Aorta (tissue), 5 donors: ENCODE results near the gene SLC35F3. TPM values are rescaled to one million over a fixed set of nuclear protein-coding genes. Genes with fewer than 3 reads are reported as not detected.

ENCODE experiments used
- ATAC-seq: fragments of 200-7000 bp; cut with Tn5 transposase; one replicate; pipeline ENCODE4 v1.9.1; 2022; ENCODE audit warnings: moderate library complexity; ENCODE audit not compliant: low FRiP score
- DNase-seq, 2 donors: peaks; one replicate each; pipeline ENCODE4 v3.0.0-alpha.2; 2020
- H3K27ac ChIP-seq, 2 donors: one replicate each; pipeline ENCODE4 v1.5.1; 2013; ENCODE audit warnings: low read length in 2 of 2, mild to moderate bottlenecking in 2 of 2, moderate library complexity in 2 of 2, control low read depth in 1 of 2, inconsistent platforms in 1 of 2, low read depth in 1 of 2
- H3K27me3 ChIP-seq, 2 donors: one replicate each; pipeline ENCODE4 v1.6.1; 2013; ENCODE audit warnings: control low read depth in 1 of 2, low read length in 1 of 2, mild to moderate bottlenecking in 1 of 2, moderate library complexity in 1 of 2; ENCODE audit not compliant: insufficient read depth in 2 of 2, control insufficient read depth in 1 of 2
- H3K36me3 ChIP-seq, 2 donors: one replicate each; pipeline ENCODE4 v1.6.1; 2013; ENCODE audit warnings: control low read depth in 1 of 2, low read length in 1 of 2, mild to moderate bottlenecking in 1 of 2; ENCODE audit not compliant: insufficient read depth in 2 of 2, control insufficient read depth in 1 of 2
- H3K4me1 ChIP-seq, 2 donors: one replicate each; pipeline ENCODE4 v1.6.1; 2013; ENCODE audit warnings: low read length in 2 of 2, control low read depth in 1 of 2, mild to moderate bottlenecking in 1 of 2, moderate library complexity in 1 of 2; ENCODE audit not compliant: insufficient read depth in 2 of 2, control insufficient read depth in 1 of 2
- H3K4me3 ChIP-seq, 2 donors: one replicate each; pipeline ENCODE4 v1.5.1; 2013; ENCODE audit warnings: low read length in 2 of 2, control low read depth in 1 of 2, mild to moderate bottlenecking in 1 of 2
- H3K9me3 ChIP-seq: one replicate; pipeline ENCODE4 v1.6.1; 2013; ENCODE audit warnings: mild to moderate bottlenecking, low read length; ENCODE audit not compliant: control insufficient read depth
- WGBS, 2 donors: extraction: QIAGEN DNeasy Blood & Tissue Kit; methylation state at CpG; one replicate each; pipeline ENCODE4 v1.1.7; 2013; 5-methylcytosine and 5-hydroxymethylcytosine counted together
- intact Hi-C, 2 donors: fragments of 100-400 bp; cut with DNase I; formaldehyde crosslinking; loops; one replicate each; pipeline versions ENCODE4 v1.14.2 to v1.15.0; 2022
- polyA plus RNA-seq, 2 donors: library from polyadenylated mRNA; stranded (reverse); fragments of 200-250 nt; gene quantifications; one replicate each; pipeline ENCODE4 v1.2.3, GENCODE V29; 2013
- total RNA-seq, 2 donors: library from RNA; stranded (reverse); fragmentation: NEBNext Ultra II Directional; extraction: Animal tissue kit (Norgen Biotek cat#: 25700); gene quantifications; one replicate each; pipeline ENCODE4 v1.2.1, GENCODE V29; 2021
- donor health status: healthy with polysubstance abuse.
- donor health status: Bipolar disorder and iron deficiency.
- donor health status: DM: no; HTN: no; CAD: no.
- donor health status: DM: no; HTN: no; CAD: no.
- donor health status: DM: yes; HTN: yes; CAD: no.

SLC35F3 gene
- total and polyA plus RNA-seq, 4 donors = 0.12 TPM; not detected in 3

- ATAC-seq (no peak), DNase-seq (no peak)
- 92 to 93% methylated on average over 4 of the region's 4 CpGs for WGBS, 2 donors
- Histone ChIP-seq H3K27me3 (peaks cover 0 to 3% of the 10 kb centered on the region in 2 donors), H3K9me3 (no peaks in the 10 kb centered on the region), H3K4me1 (no peaks in the 10 kb centered on the region), H3K4me3 (no peak overlapping the region), H3K27ac (no peak overlapping the region), H3K36me3 (no peaks in the 10 kb centered on the region)
- intact Hi-C loops = no loop called here
These were observed 312.9 kb downstream of the SLC35F3 start for GRCh38 chr1:234217316-234217840.

GRCh38 chr1:234218078-234218477, 313.6 kb downstream of the SLC35F3 start:
- Histone ChIP-seq H3K4me3 (no peak overlapping the region), H3K4me1 (no peaks in the 10 kb centered on the region), H3K27me3 (peaks cover 0 to 3% of the 10 kb centered on the region in 2 donors), H3K9me3 (no peaks in the 10 kb centered on the region), H3K27ac (no peak overlapping the region), H3K36me3 (no peaks in the 10 kb centered on the region)
- ATAC-seq = no peak
- 94 to 97% methylated on average over 3 of the region's 3 CpGs for WGBS, 2 donors
- intact Hi-C loops = no loop called here
- DNase-seq = no peak

- 82 to 88% methylated on average over 9 of the region's 9 CpGs for WGBS, 2 donors
- ATAC-seq = no peak
- Histone ChIP-seq H3K4me1 (no peaks in the 10 kb centered on the region), H3K4me3 (no peak overlapping the region), H3K9me3 (no peaks in the 10 kb centered on the region), H3K27me3 (peaks cover 0 to 3% of the 10 kb centered on the region in 2 donors), H3K36me3 (no peaks in the 10 kb centered on the region), H3K27ac (no peak overlapping the region)
- intact Hi-C loops = no loop called here
- DNase-seq = no peak
These were observed 315.2 kb downstream of the SLC35F3 start for GRCh38 chr1:234219711-234220110.

- WGBS, 2 donors = 90 to 94% methylated on average over 2 of the region's 2 CpGs
- Histone ChIP-seq H3K9me3 (no peaks in the 10 kb centered on the region), H3K27me3 (peaks cover 0 to 3% of the 10 kb centered on the region in 2 donors), H3K4me3 (no peak overlapping the region), H3K27ac (no peak overlapping the region), H3K4me1 (no peaks in the 10 kb centered on the region), H3K36me3 (no peaks in the 10 kb centered on the region)
- DNase-seq = no peak
- no peak for ATAC-seq
- intact Hi-C loops = no loop called here
These were observed 317.1 kb downstream of the SLC35F3 start for GRCh38 chr1:234221601-234222000.

- Histone ChIP-seq H3K27ac (no peak overlapping the region), H3K9me3 (no peaks in the 10 kb centered on the region), H3K4me3 (no peak overlapping the region), H3K36me3 (no peaks in the 10 kb centered on the region), H3K27me3 (no peaks in the 10 kb centered on the region), H3K4me1 (no peaks in the 10 kb centered on the region)
- intact Hi-C loops = no loop called here
- no peak for ATAC-seq
- WGBS, 2 donors = 76 to 78% methylated on average over 6 of the region's 6 CpGs
- DNase-seq = no peak
These were observed 318.2 kb downstream of the SLC35F3 start for GRCh38 chr1:234222561-234223280.

GRCh38 chr1:234226113-234226818, 321.8 kb downstream of the SLC35F3 start:
- intact Hi-C loops = no loop called here
- no peak overlapping the region for H3K27ac ChIP-seq
- H3K36me3 ChIP-seq = no peaks in the 10 kb centered on the region
- no peaks in the 10 kb centered on the region for H3K4me1 ChIP-seq
- no peak overlapping the region for H3K4me3 ChIP-seq
- 60 to 66% methylated on average over 5 of the region's 5 CpGs for WGBS, 2 donors
- no peak for ATAC-seq
- no peak for DNase-seq
- H3K27me3 ChIP-seq = peaks cover 0 to 2% of the 10 kb centered on the region in 2 donors
- H3K9me3 ChIP-seq = no peaks in the 10 kb centered on the region

GRCh38 chr1:234226819-234227165, 322.3 kb downstream of the SLC35F3 start:
- Histone ChIP-seq H3K36me3 (no peaks in the 10 kb centered on the region), H3K4me3 (no peak overlapping the region), H3K27me3 (peaks cover 0 to 2% of the 10 kb centered on the region in 2 donors), H3K27ac (no peak overlapping the region), H3K4me1 (no peaks in the 10 kb centered on the region), H3K9me3 (no peaks in the 10 kb centered on the region)
- DNase-seq (no peak), ATAC-seq (no peak)
- intact Hi-C loops = no loop called here
- 87 to 92% methylated on average over 10 of the region's 10 CpGs for WGBS, 2 donors

GRCh38 chr1:234229581-234230387, 325.3 kb downstream of the SLC35F3 start:
- ATAC-seq = no peak
- intact Hi-C loops = no loop called here
- WGBS, 2 donors = 65 to 67% methylated on average over 10 of the region's 10 CpGs

More at GRCh38 chr1:234229581-234230387, 325.3 kb downstream of the SLC35F3 start:
- Histone ChIP-seq H3K36me3 (no peaks in the 10 kb centered on the region), H3K27ac (no peak overlapping the region), H3K9me3 (no peaks in the 10 kb centered on the region), H3K4me1 (no peaks in the 10 kb centered on the region), H3K4me3 (no peak overlapping the region), H3K27me3 (peaks cover 0 to 2% of the 10 kb centered on the region in 2 donors)
- no peak for DNase-seq
